CD4-positive, alpha-beta T cell treated with Interferon gamma for 1 hour (primary cell): ENCODE data around the gene FRMD7.
"Not testable (repeated sequence)": the region's sequence is repeated elsewhere in the genome, so short reads cannot be mapped to it uniquely, and the experiment has no call there.

ENCODE experiments used
- DNase-seq: peaks from one replicate; pipeline ENCODE4 v3.0.0-alpha.2; 2020

The FRMD7 gene

GRCh38 chrX:132127743-132128142 is at the start of gene FRMD7:
Gene FRMD7 (minus strand): TSS chrX:132128020. CDS start chrX:132127844, 176 bp downstream.
- no peak for DNase-seq

- DNase-seq: no peak
Measured at GRCh38 chrX:132173647-132174046, 45.8 kb upstream of the FRMD7 start.

GRCh38 chrX:132171881-132172280 is 44.1 kb upstream of the FRMD7 start:
- no peak for DNase-seq

GRCh38 chrX:132171478-132171877 is 43.7 kb upstream of the FRMD7 start:
- no peak for DNase-seq

- DNase-seq: no peak
Measured at GRCh38 chrX:132169554-132169953, 41.7 kb upstream of the FRMD7 start.

GRCh38 chrX:132165651-132166050 is 37.8 kb upstream of the FRMD7 start:
- DNase-seq: no peak

- DNase-seq: no peak
Measured at GRCh38 chrX:132165005-132165404, 37.2 kb upstream of the FRMD7 start.

GRCh38 chrX:132163094-132163493 is 35.3 kb upstream of the FRMD7 start:
- not testable (repeated sequence) for DNase-seq

GRCh38 chrX:132153166-132153565 is 25.3 kb upstream of the FRMD7 start:
- no peak for DNase-seq

GRCh38 chrX:132146456-132146855 is 18.6 kb upstream of the FRMD7 start:
- no peak for DNase-seq

GRCh38 chrX:132144061-132144460 is 16.2 kb upstream of the FRMD7 start:
- DNase-seq: no peak

GRCh38 chrX:132125906-132126305 is 1.9 kb downstream of the FRMD7 start:
- no peak for DNase-seq

- DNase-seq: no peak
Measured at GRCh38 chrX:132120913-132121312, 6.9 kb downstream of the FRMD7 start.

- DNase-seq: no peak
Measured at GRCh38 chrX:132119821-132120515, 7.9 kb downstream of the FRMD7 start.

GRCh38 chrX:132119283-132119682 is 8.5 kb downstream of the FRMD7 start:
- DNase-seq: no peak

GRCh38 chrX:132118358-132118757 is 9.5 kb downstream of the FRMD7 start:
- DNase-seq: no peak

- no peak for DNase-seq
Measured at GRCh38 chrX:132115792-132116191, 12.0 kb downstream of the FRMD7 start.

GRCh38 chrX:132114607-132115006 is 13.2 kb downstream of the FRMD7 start:
- no peak for DNase-seq

GRCh38 chrX:132107291-132107690 is 20.5 kb downstream of the FRMD7 start:
- DNase-seq: no peak

GRCh38 chrX:132101799-132102198 is 26.0 kb downstream of the FRMD7 start:
- DNase-seq: no peak

- no peak for DNase-seq
Measured at GRCh38 chrX:132101206-132101605, 26.6 kb downstream of the FRMD7 start.

- not testable (repeated sequence) for DNase-seq
Measured at GRCh38 chrX:132098704-132099103, 29.1 kb downstream of the FRMD7 start.

- DNase-seq: no peak
Measured at GRCh38 chrX:132094164-132094563, 33.7 kb downstream of the FRMD7 start.

- DNase-seq: no peak
Measured at GRCh38 chrX:132093239-132093860, 34.5 kb downstream of the FRMD7 start.
